Liver (tissue), 9 donors: Measurements from ENCODE around the gene ECM1. TPM values are rescaled to one million over a fixed set of nuclear protein-coding genes. Genes with fewer than 3 reads are reported as not detected.

Source experiments
- DNase-seq: peaks from one replicate; pipeline ENCODE4 v3.0.0-alpha.2; 2017; ENCODE audit warnings: low spot score
- H3K27ac ChIP-seq, 2 donors: one replicate each; pipeline ENCODE4 v1.7.0; 2013; ENCODE audit warnings: inconsistent platforms in 2 of 2, low read length in 2 of 2, control low read depth in 1 of 2, low read depth in 1 of 2, mild to moderate bottlenecking in 1 of 2
- H3K27me3 ChIP-seq, 4 donors: one replicate each; pipeline versions ENCODE4 v1.6.1 to v1.7.0; 2013; ENCODE audit warnings: low read length in 3 of 4, inconsistent platforms in 1 of 4, mild to moderate bottlenecking in 1 of 4, moderate library complexity in 1 of 4; ENCODE audit not compliant: control insufficient read depth in 4 of 4, insufficient read depth in 4 of 4
- H3K36me3 ChIP-seq, 4 donors: one replicate each; pipeline versions ENCODE4 v1.6.1 to v1.7.0; 2013; ENCODE audit warnings: low read length in 3 of 4, mild to moderate bottlenecking in 3 of 4, low read depth in 1 of 4, moderate library complexity in 1 of 4; ENCODE audit not compliant: control insufficient read depth in 4 of 4, insufficient read depth in 3 of 4
- H3K4me1 ChIP-seq, 4 donors: one replicate each; pipeline versions ENCODE4 v1.6.1 to v1.7.0; 2013; ENCODE audit warnings: low read length in 3 of 4, mild to moderate bottlenecking in 3 of 4, moderate library complexity in 1 of 4; ENCODE audit not compliant: control insufficient read depth in 4 of 4, insufficient read depth in 4 of 4
- H3K4me3 ChIP-seq, 3 donors: one replicate each; pipeline versions ENCODE4 v1.6.1 to v1.7.0; 2013; ENCODE audit warnings: low read length in 3 of 3, control low read depth in 1 of 3, low read depth in 1 of 3, mild to moderate bottlenecking in 1 of 3
- H3K9ac ChIP-seq, 2 donors: one replicate each; pipeline ENCODE4 v1.7.0; 2013; ENCODE audit warnings: low read length in 2 of 2, mild to moderate bottlenecking in 2 of 2, moderate library complexity in 2 of 2, control low read depth in 1 of 2, low read depth in 1 of 2
- H3K9me3 ChIP-seq, 4 donors: one replicate each; pipeline versions ENCODE4 v1.6.1 to v1.7.0; 2013; ENCODE audit warnings: low read length in 3 of 4; ENCODE audit not compliant: control insufficient read depth in 4 of 4
- FOXA1 ChIP-seq: IDR thresholded peaks from 2 replicates; pipeline ENCODE4 v1.6.1; 2016; ENCODE audit warnings: antibody characterized with exemption
- FOXA2 ChIP-seq: IDR thresholded peaks from 2 replicates; pipeline ENCODE4 v1.6.1; 2016; ENCODE audit warnings: antibody characterized with exemption
- GABPA ChIP-seq, 2 donors: IDR thresholded peaks in 1 of 2; conservative IDR thresholded peaks in 1 of 2; 2 replicates each; pipeline ENCODE4 v1.6.1; 2016; ENCODE audit warnings: antibody characterized with exemption in 2 of 2, mild to moderate bottlenecking in 1 of 2, moderate library complexity in 1 of 2
- HNF4G ChIP-seq: IDR thresholded peaks from 2 replicates; pipeline ENCODE4 v1.6.1; 2016; ENCODE audit warnings: antibody characterized with exemption
- JUND ChIP-seq, 2 donors: IDR thresholded peaks; 2 replicates each; pipeline ENCODE4 v1.6.1; 2016; ENCODE audit warnings: antibody characterized with exemption in 2 of 2
- NR2F2 ChIP-seq: IDR thresholded peaks from 2 replicates; pipeline ENCODE4 v1.6.1; 2016; ENCODE audit warnings: antibody characterized with exemption
- RAD21 ChIP-seq, 2 donors: IDR thresholded peaks; 2 replicates each; pipeline ENCODE4 v1.6.1; 2016; ENCODE audit warnings: antibody characterized with exemption in 2 of 2, mild to moderate bottlenecking in 2 of 2
- RXRA ChIP-seq, 2 donors: IDR thresholded peaks; 2 replicates each; pipeline ENCODE4 v1.6.1; 2017 to 2018; ENCODE audit warnings: antibody characterized with exemption in 2 of 2, mild to moderate bottlenecking in 1 of 2
- SP1 ChIP-seq: IDR thresholded peaks from 2 replicates; pipeline ENCODE4 v1.6.1; 2018; ENCODE audit warnings: antibody characterized with exemption, mild to moderate bottlenecking
- TAF1 ChIP-seq: conservative IDR thresholded peaks from 2 replicates; pipeline ENCODE4 v1.6.1; 2016; ENCODE audit warnings: antibody characterized with exemption, mild to moderate bottlenecking
- YY1 ChIP-seq: IDR thresholded peaks from 2 replicates; pipeline ENCODE4 v1.6.1; 2016; ENCODE audit warnings: antibody characterized with exemption, mild to moderate bottlenecking
- WGBS: extraction: QIAGEN DNeasy Blood & Tissue Kit; methylation state at CpG from one replicate; pipeline ENCODE4 v1.1.7; 2013; 5-methylcytosine and 5-hydroxymethylcytosine counted together
- polyA plus RNA-seq, 2 donors: library from polyadenylated mRNA; stranded (reverse) in 1 of 2; unstranded in 1 of 2; fragments of 200-250 nt in 1 of 2; fragments of >200 nt in 1 of 2; fragmentation: Nextera tagmentation in 1 of 2; extraction: Ambion mirVana in 1 of 2; gene quantifications; one replicate each; pipeline versions ENCODE4 v1.2.1 to v1.2.3, GENCODE V29; 2013 to 2015
- total RNA-seq, 2 donors: library from RNA; depleted of rRNA; stranded (reverse); fragments of >200 nt; gene quantifications; one replicate each; pipeline ENCODE4 v1.2.3, GENCODE V29; 2014
- TF ChIP-seq, protein P1 (sequence below): IDR thresholded peaks from 2 replicates; pipeline ENCODE4 v1.6.1; 2016; ENCODE audit warnings: antibody characterized with exemption
- TF ChIP-seq, protein P2 (sequence below): IDR thresholded peaks from 2 replicates; pipeline ENCODE4 v1.6.1; 2016; ENCODE audit warnings: antibody characterized with exemption, mild to moderate bottlenecking
- TF ChIP-seq, protein P3 (sequence below): IDR thresholded peaks from 2 replicates; pipeline ENCODE4 v1.6.1; 2016; ENCODE audit warnings: antibody characterized with exemption
- donor health status: healthy.
- donor health status: healthy.
- donor health status: healthy.
- donor health status: healthy.
- donor health status: healthy.

Gene ECM1
- total and polyA plus RNA-seq, 4 donors: 5.1 to 22.5 (median 12.6) TPM

DNA sequence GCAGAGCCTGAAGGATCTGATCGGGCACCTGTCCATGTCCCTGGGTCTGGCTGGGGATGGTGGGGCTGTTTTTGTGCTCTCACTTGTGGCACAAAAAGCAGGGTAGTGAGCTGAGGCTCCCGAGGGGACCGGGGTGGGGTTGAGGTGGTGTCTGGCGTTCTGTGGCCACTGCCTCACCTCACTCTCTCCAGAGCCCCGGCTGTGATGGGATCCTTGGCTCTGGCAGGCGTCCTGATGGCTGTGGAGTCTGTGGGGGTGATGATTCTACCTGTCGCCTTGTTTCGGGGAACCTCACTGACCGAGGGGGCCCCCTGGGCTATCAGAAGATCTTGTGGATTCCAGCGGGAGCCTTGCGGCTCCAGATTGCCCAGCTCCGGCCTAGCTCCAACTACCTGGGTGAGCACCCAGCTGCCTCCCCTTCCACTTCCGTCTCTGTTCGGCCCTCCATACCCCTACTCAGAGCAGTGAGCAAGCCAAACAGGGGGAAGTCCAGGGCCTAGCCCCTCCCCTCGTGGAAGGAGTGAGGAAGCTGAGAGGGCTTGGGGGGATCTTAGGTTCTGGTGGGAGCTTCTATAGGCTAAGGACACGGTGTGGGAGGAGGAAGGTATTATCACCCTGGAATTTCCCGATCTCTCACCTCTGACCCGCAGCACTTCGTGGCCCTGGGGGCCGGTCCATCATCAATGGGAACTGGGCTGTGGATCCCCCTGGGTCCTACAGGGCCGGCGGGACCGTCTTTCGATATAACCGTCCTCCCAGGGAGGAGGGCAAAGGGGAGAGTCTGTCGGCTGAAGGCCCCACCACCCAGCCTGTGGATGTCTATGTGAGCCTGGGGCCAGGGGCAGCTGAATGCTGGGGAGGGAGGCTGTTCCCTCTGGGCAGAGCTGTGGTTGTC lies 48.3 kb downstream of the ECM1 start:
- no peak overlapping the region for H3K4me3 ChIP-seq
- no peak for DNase-seq
- H3K36me3 ChIP-seq: peaks cover 0 to 11% (median 4%) of the 10 kb centered on the region in 4 donors
- H3K9ac ChIP-seq: no peak overlapping the region
- H3K27ac ChIP-seq: no peak overlapping the region
- H3K4me1 ChIP-seq: peaks cover 13 to 41% (median 32%) of the 10 kb centered on the region in 4 donors
- TF ChIP-seq YY1 (no peak), SP1 (no peak), RXRA (IDR thresholded peaks at IDR 0.05) (no peak), NR2F2 (no peak), GABPA (IDR thresholded peaks at IDR 0.05 in 1 of 2, conservative IDR thresholded peaks at IDR 0.05 in 1 of 2) (no peak), FOXA1 (no peak), FOXA2 (no peak), RAD21 (IDR thresholded peaks at IDR 0.05) (no peak), JUND (IDR thresholded peaks at IDR 0.05) (no peak), TAF1 (no peak)
- TF ChIP-seq, protein P1, sequence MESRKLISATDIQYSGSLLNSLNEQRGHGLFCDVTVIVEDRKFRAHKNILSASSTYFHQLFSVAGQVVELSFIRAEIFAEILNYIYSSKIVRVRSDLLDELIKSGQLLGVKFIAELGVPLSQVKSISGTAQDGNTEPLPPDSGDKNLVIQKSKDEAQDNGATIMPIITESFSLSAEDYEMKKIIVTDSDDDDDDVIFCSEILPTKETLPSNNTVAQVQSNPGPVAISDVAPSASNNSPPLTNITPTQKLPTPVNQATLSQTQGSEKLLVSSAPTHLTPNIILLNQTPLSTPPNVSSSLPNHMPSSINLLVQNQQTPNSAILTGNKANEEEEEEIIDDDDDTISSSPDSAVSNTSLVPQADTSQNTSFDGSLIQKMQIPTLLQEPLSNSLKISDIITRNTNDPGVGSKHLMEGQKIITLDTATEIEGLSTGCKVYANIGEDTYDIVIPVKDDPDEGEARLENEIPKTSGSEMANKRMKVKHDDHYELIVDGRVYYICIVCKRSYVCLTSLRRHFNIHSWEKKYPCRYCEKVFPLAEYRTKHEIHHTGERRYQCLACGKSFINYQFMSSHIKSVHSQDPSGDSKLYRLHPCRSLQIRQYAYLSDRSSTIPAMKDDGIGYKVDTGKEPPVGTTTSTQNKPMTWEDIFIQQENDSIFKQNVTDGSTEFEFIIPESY: no peak
- TF ChIP-seq, protein P2, sequence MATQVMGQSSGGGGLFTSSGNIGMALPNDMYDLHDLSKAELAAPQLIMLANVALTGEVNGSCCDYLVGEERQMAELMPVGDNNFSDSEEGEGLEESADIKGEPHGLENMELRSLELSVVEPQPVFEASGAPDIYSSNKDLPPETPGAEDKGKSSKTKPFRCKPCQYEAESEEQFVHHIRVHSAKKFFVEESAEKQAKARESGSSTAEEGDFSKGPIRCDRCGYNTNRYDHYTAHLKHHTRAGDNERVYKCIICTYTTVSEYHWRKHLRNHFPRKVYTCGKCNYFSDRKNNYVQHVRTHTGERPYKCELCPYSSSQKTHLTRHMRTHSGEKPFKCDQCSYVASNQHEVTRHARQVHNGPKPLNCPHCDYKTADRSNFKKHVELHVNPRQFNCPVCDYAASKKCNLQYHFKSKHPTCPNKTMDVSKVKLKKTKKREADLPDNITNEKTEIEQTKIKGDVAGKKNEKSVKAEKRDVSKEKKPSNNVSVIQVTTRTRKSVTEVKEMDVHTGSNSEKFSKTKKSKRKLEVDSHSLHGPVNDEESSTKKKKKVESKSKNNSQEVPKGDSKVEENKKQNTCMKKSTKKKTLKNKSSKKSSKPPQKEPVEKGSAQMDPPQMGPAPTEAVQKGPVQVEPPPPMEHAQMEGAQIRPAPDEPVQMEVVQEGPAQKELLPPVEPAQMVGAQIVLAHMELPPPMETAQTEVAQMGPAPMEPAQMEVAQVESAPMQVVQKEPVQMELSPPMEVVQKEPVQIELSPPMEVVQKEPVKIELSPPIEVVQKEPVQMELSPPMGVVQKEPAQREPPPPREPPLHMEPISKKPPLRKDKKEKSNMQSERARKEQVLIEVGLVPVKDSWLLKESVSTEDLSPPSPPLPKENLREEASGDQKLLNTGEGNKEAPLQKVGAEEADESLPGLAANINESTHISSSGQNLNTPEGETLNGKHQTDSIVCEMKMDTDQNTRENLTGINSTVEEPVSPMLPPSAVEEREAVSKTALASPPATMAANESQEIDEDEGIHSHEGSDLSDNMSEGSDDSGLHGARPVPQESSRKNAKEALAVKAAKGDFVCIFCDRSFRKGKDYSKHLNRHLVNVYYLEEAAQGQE: no peak
- TF ChIP-seq, protein P3, sequence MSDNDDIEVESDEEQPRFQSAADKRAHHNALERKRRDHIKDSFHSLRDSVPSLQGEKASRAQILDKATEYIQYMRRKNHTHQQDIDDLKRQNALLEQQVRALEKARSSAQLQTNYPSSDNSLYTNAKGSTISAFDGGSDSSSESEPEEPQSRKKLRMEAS: no peak
- no peaks in the 10 kb centered on the region for H3K9me3 ChIP-seq
- 85% methylated on average over 26 of the region's 26 CpGs for WGBS
- H3K27me3 ChIP-seq: no peaks in the 10 kb centered on the region

DNA sequence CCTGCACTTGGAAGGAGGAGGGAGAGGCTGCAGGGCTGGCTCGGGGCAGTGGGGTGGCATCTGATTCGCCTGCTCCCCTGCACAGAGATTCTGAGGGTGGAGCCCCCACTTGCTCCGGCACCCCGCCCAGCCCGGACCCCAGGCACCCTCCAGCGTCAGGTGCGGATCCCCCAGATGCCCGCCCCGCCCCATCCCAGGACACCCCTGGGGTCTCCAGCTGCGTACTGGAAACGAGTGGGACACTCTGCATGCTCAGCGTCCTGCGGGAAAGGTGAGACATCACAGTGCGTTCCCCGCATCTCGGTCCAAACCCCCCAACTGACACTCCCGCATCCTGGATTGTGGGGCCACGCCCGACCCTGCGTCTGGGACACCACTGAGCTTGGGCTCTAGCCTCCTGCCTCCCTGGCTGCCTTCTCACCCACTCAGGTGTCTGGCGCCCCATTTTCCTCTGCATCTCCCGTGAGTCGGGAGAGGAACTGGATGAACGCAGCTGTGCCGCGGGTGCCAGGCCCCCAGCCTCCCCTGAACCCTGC lies 49.2 kb downstream of the ECM1 start:
- H3K4me3 ChIP-seq: no peak overlapping the region
- peaks cover 10 to 36% (median 27%) of the 10 kb centered on the region in 4 donors for H3K4me1 ChIP-seq
- H3K27me3 ChIP-seq: no peaks in the 10 kb centered on the region
- H3K9me3 ChIP-seq: no peaks in the 10 kb centered on the region
- H3K9ac ChIP-seq: no peak overlapping the region
- DNase-seq: no peak
- H3K36me3 ChIP-seq: peaks cover 0 to 11% (median 4%) of the 10 kb centered on the region in 4 donors
- TF ChIP-seq HNF4G: no peak
- no peak for TF ChIP-seq GABPA (IDR thresholded peaks at IDR 0.05 in 1 of 2, conservative IDR thresholded peaks at IDR 0.05 in 1 of 2)
- TF ChIP-seq, protein P1: no peak
- H3K27ac ChIP-seq: no peak overlapping the region
- 93% methylated on average over 26 of the region's 26 CpGs for WGBS
